ENCODE measurements around the gene TYW3. TPM values are rescaled to one million over a fixed set of nuclear protein-coding genes. Genes with fewer than 3 reads are reported as not detected.

TYW3 gene
- total RNA-seq, 4 donors from 2014 or later: 11.1 to 14.6 (median 13.3) TPM

GRCh38 chr1:74712881-74713280 is 20.1 kb upstream of the TYW3 start:
- no peak for DNase-seq (ENCODE audit: low spot score in 2 of 2)
- H3K27me3 ChIP-seq: no peaks in the 10 kb centered on the region
- H3K4me1 ChIP-seq: no peaks in the 10 kb centered on the region
- H3K4me3 ChIP-seq: no peak overlapping the region
- WGBS, 2 donors: 50 to 61% methylated on average over 1 of the region's 1 CpG
- no peak for TF ChIP-seq CTCF (IDR thresholded peaks at IDR 0.05)
- TF ChIP-seq POLR2A (IDR thresholded peaks at IDR 0.05): no peak
- TF ChIP-seq EP300 (IDR thresholded peaks at IDR 0.05): no peak
- peaks cover 0 to 90% (median 12%) of the 10 kb centered on the region in 3 donors for H3K36me3 ChIP-seq
- no peak overlapping the region for H3K27ac ChIP-seq
- H3K9me3 ChIP-seq: no peaks in the 10 kb centered on the region

- H3K36me3 ChIP-seq: peaks cover 0 to 89% (median 19%) of the 10 kb centered on the region in 3 donors
These were observed 19.1 kb upstream of the TYW3 start for GRCh38 chr1:74713849-74714248.

GRCh38 chr1:74714429-74715235 is 18.3 kb upstream of the TYW3 start:
- Histone ChIP-seq H3K27me3 (no peaks in the 10 kb centered on the region), H3K9me3 (no peaks in the 10 kb centered on the region), H3K4me1 (no peaks in the 10 kb centered on the region), H3K4me3 (no peak overlapping the region), H3K36me3 (peaks cover 0 to 90% (median 19%) of the 10 kb centered on the region in 3 donors), H3K27ac (no peak overlapping the region)
- WGBS, 2 donors: 28 to 43% methylated on average over 1 of the region's 1 CpG
- no peak for DNase-seq (ENCODE audit: low spot score in 2 of 2)
- TF ChIP-seq POLR2A (IDR thresholded peaks at IDR 0.05) (no peak), EP300 (IDR thresholded peaks at IDR 0.05) (no peak), CTCF (IDR thresholded peaks at IDR 0.05) (no peak)

More at GRCh38 chr1:74713849-74714248, 19.1 kb upstream of the TYW3 start:
- TF ChIP-seq POLR2A (IDR thresholded peaks at IDR 0.05) (no peak), CTCF (IDR thresholded peaks at IDR 0.05) (no peak), EP300 (IDR thresholded peaks at IDR 0.05) (no peak)
- Histone ChIP-seq H3K9me3 (no peaks in the 10 kb centered on the region), H3K4me1 (no peaks in the 10 kb centered on the region), H3K4me3 (no peak overlapping the region), H3K27ac (no peak overlapping the region), H3K27me3 (no peaks in the 10 kb centered on the region)
- WGBS, 2 donors: 77 to 89% methylated on average over 3 of the region's 3 CpGs
- no peak for DNase-seq (ENCODE audit: low spot score in 2 of 2)

GRCh38 chr1:74715236-74715502 is 17.8 kb upstream of the TYW3 start:
- DNase-seq (ENCODE audit: low spot score in 2 of 2): no peak
- H3K27ac ChIP-seq: no peak overlapping the region

More at GRCh38 chr1:74715236-74715502, 17.8 kb upstream of the TYW3 start:
- Histone ChIP-seq H3K27me3 (no peaks in the 10 kb centered on the region), H3K4me3 (no peak overlapping the region), H3K36me3 (peaks cover 0 to 92% (median 19%) of the 10 kb centered on the region in 3 donors), H3K9me3 (no peaks in the 10 kb centered on the region), H3K4me1 (no peaks in the 10 kb centered on the region)
- 62% methylated on average over 1 of the region's 1 CpG for WGBS, 2 donors
- TF ChIP-seq POLR2A (IDR thresholded peaks at IDR 0.05) (no peak), CTCF (IDR thresholded peaks at IDR 0.05) (no peak), EP300 (IDR thresholded peaks at IDR 0.05) (no peak)

Data from tibial nerve (tissue), 4 donors.